GM21825 (cell line): ENCODE results near the gene GID4.
A peak's percentile ranks its signal among the peaks of the same experiment; 100 is the strongest.

Experiments
- ATAC-seq: cut with Tn5 transposase; IDR thresholded peaks from one replicate; pipeline ENCODE4 v1.9.1; 2021; ENCODE audit warnings: mild to moderate bottlenecking, moderate library complexity; ENCODE audit not compliant: unreplicated experiment

Gene GID4

DNA sequence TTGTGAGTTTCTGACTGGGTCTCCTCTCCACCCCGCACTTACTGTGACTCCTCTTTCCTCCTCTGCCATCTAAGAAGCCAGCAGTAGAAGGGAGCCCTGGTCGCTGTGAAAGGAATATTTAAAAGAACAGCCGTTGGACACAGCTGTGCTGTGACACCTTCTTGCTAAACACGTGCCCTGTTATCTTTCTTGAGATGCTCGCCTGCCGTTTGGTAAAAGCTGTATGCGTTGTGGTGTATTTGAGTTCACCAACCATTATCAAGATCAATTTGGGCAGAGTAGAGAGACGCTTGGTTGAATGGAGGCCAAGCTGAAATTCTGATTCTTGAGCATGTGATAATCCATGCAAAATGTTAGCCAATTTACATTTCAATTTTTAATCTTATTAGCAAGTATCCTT, 3.8 kb downstream of the GID4 start:
- no peak for ATAC-seq

DNA sequence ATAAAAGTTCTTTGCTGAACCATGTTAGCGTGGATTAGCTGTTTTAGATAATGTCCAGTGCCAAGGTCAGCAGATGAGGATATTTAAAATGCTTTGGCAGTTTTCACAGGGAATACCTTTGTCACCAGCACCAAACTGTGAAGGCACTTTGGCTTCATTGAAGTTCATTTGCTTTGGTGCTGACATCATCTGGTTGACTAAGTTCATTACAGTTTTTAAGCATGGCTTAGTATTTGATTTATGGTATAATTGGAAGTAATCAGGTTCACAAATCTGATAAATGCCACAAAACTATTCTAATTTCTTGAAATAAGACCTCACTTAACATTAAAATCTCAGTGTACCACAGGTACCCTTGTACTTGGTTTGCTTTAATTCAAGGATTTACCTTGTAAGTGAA, 4.3 kb downstream of the GID4 start:
- ATAC-seq = no peak

DNA sequence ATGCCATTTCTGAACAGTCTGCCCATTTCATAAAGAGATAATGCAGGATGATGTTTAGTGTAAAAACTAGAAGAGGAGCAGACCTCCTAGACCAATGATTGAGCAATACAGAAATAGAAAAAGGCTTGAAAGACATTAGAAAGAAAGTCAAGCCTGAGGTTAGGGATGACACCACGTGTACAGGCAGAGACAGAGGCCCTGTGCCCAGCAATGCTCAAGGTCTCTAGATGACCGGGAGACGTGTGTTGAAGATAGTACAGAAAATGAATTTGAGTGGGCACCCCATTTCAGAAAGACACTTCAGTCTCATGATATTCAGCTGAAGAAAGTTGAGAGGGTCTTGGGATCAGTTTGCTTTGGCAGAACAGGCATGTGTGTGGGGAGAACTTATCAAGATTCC, 5.4 kb downstream of the GID4 start:
- ATAC-seq = no peak

DNA sequence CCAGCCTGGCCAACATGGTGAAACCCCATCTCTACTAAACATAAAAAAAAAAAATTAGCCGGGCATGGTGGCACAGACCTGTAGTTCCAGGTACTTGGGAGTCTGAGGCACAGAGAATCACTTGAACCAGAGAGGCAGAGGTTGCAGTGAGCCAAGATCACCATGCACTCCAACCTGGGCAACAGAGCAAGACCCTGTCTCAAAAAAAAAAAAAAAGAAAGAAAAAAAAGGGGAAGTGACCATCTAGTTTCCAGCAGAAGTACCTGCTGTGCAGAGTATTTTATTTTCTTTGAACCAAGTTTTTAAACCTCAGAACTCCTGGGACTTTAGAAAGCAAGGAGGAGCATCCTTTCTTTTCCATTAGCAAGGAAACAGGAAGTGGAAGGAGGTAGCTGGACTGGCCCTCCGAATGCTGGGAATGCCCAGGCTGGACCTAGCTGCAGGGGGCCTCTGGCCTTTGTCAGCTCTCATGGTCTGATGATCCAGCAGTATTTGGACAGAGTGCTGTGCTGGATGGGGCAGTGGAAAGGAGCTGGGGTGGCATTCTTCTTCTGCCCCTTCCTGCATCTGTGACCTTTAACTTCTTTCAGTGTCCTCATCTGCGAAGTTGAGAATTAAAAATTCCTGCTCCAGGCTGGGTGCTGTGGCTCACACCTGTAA, 6.6 kb downstream of the GID4 start:
- no peak for ATAC-seq

DNA sequence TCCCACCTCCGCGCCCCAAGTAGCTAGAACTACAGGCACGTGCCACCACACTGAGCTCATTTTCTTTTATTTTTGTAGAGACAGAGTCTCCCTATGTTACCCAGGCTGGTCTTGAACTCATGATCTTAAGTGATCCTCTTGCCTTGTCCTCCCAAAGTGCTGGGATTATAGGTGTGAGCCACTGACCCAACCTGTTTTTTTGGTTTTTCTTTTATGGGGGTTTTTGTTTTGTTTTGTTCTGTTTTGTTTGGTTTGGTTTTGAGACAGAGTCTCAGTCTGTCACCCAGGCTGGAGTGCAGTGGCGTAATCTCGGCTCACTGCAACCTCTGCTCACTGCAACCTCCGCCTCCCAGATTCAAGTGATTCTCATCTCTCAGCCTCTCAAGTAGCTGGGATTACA, 16.4 kb downstream of the GID4 start:
- ATAC-seq = no peak

DNA sequence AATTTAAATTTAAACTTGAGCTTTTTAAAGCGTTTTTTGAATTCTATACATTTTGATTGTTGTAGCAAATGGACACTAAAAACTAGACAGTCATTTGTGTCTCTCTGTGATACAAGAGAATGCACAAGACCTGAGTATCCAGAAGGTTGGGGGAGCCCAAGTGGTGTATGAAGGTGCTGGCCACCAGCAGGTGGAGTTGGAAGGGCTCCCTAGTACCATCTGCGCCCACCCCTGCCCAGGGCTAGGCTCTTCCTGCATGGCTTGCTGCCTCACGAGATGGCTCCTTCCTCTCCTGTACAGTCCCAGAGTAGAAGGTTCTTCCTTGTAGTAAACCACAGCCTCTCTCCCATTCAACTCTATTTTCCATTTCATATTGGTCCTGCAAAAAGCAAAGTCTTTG, 17.0 kb downstream of the GID4 start:
- no peak for ATAC-seq

DNA sequence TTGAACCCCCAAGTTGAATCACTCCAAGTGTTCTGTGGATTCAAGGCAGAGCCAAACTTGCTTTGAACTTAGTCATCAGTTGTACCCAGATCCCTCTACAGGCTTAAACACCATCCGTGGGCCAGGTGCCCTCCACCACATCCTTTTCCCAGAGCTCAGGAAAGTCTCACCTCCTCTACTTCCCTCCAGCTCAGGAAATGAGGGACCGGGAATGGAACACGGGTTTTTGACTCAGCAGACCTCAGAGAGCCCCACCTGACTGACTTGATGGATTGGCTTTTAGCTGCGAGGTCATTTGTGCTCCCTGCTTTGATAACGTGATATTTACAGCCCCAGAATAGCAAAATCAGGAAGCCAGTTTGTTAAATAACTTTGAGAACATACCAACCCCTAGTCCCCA, 20.1 kb downstream of the GID4 start:
- ATAC-seq = no peak

DNA sequence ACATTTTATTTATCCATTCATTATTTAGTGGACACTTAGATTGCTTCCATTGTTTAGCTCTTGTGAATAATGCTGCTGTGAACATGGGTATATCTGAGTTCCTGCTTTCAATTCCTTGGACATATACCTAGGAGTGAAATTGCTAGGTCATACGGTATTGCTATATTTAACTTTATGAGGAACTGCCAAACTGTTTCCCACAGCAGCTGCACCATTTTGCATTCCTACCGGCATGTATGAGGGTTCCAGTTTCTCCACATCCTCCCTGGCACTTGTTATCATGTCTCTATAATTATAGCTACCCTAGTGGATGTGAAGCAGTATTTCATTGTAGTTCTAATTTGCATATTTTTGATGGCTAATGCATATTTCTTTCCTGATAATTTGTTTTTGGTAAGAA, 24.8 kb downstream of the GID4 start:
- ATAC-seq = no peak

DNA sequence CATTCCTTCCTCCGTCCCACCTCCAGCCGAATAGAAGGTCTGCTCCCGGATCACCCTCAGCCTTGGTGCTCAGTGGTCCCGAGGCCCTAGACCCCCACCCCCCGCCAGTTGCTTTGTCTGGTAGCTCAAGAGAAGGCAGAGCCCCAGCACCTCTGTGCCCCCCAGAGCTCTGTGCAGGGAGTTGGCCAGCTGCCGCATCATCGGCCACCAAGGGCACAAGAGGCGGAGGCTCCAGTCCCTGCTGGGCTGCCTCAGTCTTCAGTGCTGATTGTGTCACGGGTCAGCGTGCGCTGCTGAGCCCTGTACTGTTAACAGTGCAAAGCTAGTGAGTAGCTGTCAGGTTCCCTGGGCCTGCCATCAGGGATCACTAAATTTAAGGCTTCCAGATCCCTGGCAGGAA, 26.3 kb downstream of the GID4 start:
- ATAC-seq = no peak

DNA sequence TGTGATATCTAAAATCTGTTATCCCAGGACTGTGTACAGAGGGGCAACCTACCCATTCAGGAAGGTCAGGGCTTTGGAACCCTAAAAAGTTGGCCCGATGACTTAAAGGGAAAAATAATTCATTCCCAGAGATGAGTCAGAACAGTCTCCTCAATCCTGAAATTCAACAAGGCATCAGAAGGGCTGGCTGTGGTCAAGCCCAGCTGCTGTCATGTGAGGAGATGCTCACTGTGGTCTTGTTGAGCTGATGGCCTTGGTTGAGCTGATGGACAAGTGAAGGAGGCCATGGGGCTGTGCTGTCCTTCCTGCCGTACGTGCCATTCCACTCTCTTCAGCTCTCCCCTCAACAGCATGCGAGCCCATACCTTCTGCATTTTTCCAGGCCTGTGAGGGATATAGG, 27.7 kb downstream of the GID4 start:
- no peak for ATAC-seq

DNA sequence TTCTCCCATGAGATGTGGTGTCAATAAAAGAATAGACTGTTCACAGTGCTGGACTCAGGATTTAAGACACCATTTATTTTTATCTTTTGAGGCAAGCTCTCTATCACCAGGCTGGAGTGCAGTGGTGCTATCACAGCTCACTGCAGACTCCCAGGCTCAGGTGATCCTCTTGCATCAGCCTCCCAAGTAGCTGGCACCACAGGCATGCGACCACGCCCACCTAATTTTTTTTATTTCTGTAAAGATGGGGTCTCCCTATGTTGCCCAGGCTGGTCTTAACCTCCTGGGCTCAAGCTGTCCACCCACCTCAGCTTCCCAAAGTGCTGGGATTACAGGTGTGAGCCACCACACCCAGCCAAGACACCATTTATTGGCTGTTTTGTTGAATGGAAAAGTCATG, 29.9 kb downstream of the GID4 start:
- no peak for ATAC-seq

DNA sequence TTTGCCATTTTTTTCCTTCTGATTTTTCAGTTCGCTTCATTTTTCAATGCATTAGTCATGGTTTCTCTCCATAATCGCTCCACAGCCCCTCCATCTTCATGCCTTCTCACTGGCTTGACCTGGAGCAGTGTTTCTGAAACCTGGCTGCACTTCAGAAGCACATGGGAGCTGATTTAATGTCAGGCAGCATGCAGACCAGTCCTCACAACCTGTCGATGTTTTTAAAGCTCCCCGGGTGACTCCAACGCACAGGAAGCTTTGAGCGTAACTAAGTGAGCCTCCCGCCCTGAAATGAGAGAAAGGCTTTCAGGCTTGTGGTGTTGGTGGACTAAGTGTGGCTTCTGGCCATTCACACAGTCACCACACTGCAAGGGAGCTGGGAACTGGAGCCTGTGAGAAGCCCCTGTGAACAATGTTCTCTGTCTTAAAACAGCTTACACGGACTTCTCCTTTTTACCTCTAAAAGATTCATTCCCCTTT, 31.7 kb downstream of the GID4 start:
- no peak for ATAC-seq

DNA sequence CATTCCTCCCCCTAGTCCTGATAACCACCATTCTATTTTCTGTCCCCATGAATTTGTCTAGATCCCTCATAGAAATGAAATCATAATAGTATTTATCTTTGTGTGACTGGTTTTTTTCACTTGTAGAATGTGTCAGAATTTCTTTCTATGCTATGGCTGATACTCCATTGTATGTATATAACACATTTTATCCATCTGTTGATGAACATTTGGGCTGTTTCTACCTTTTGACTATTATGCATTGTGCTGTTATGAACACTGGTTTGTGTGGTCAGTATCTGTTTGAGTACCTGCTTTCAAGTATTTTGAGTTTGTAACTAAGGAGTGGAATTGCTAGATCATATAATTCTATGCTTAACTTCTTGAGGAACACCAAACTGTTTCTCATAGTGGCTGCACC, 32.5 kb downstream of the GID4 start:
- ATAC-seq = no peak

DNA sequence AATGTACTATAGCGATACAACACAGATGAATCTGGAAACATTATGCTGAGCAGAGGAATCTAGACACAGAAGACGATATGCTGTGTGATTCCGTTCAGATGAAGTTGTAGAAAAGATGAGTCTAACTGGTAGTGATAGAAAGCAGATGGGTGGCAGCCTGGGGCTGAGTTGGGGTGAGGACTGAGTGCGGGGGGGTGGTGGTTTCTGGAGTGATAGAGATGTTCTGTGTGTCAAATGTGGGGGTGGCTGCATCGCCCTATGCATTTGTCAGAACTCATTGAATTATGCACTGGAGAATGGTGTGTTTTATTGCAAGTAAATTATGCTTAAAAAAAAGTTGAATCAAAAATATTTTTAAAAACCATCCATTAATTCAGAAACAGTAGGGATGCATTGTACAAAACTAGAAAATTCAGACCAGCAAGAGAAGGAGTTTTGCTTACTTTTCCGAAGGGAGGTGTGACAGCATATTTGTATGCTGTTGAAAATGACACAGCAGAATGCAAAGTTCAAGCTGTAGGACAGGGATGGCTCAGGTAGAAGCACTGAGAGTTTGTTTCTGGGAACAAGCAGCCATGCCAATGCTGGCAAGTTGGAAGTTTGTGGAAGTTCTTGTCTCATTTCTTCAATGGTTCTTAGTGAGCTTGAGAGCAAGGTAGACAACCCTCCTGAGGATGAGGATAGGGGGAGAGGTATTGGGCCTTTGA, 35.5 kb downstream of the GID4 start:
- ATAC-seq = no peak

DNA sequence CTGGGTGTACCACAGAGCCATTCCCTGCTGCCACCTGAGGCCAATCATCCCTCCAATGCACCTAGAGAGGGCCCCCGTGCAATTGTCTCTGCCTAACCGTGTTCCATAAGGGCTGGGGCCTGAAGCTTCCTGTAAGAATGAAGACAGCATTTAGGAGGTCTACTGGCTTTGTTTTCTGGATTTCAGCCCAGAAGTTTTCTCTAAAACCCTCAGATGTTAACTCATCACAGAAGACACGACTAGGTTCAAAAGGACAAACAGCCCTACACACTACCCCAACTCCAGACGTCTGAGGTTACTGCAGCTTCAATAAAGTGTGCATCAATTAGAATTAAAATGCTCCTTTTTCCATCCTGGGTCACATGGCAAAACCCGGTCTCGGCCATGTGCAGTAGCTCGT, 37.7 kb downstream of the GID4 start:
- no peak for ATAC-seq

DNA sequence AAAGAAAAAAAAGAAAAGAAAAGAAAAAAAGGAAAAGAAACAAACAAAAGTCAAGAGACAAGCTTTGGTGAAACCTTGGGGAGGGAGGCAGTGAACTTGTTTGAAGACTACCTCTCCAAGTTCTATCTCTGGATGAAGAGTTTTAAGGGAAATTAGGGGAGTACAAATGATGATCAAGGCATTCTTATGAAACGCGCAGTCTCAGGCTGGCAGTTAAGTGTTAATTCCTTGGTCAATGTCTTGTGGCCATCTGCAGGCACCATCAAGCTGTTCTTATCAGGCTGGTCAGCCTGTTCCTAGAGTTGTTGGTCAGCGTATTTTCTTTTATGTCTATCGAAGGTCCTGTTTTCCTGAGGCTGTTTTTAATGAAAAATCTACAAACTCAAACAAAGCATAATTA, 40.3 kb downstream of the GID4 start:
- ATAC-seq = no peak

DNA sequence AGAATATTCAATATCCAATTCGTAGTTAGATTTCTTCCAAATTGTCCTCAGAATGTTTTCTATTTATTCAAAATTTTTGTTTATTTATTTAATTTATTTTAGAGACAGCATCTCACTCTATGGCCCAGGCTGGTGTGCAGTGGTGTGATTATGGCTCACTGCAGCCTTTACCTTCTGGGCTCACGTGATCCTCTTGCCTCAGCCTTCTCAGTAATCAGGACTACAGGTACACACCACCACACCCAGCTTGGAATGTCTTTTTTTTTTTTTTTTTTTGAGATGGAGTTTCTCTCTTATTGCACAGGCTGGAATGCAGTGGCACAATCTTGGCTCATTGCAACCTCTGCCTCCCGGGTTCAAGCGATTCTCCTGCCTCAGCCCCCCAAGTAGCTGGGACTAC, 45.0 kb downstream of the GID4 start:
- no peak for ATAC-seq

DNA sequence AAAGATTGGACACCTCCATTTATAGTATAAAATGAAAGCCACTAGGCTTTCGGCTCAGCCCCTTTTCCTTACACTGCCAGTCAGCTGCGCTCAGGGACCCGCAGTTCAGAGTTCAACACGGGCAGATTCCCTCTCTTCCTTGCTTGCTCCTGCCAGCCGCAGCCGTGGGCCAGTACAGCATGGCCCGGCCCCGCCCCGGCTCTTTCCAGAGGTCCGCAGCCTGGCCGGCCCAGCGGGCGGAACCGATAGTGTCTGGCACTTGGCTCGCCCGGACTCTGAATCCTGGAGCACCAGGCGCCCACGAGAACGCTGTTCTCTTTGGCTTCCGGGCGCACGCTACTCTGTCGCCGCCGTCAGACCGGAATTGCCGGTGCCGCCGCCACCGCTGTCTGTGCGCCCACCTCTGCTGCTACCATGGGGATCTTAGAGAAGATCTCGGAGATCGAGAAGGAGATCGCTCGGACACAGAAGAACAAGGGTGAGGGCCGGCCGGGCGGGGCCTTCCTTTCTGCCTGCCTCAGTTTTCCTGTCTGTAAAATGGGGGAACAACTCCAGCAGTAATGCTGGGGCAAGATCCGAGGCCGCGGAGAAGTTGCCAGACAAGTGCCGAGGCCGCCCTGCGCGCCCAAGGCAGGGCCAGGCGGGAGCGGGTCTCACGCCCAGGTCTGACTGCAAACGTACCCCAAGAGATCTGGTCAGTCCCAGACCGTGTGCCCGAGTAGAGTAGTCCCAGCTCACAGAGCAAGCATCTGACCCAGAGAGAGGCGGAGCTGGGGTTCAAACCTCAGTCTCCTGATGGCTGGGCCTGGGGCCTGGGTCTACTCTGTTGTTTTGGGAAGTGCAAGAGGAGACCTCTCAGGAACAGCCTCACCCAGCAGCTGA, 48.6 kb downstream of the GID4 start, which contains the start of gene DRG2:
DRG2 (plus strand) TSS at position 339 of the 882 bp plus-strand sequence; CDS start at position 415, 76 bp downstream.
- ATAC-seq = peak; percentile 86

DNA sequence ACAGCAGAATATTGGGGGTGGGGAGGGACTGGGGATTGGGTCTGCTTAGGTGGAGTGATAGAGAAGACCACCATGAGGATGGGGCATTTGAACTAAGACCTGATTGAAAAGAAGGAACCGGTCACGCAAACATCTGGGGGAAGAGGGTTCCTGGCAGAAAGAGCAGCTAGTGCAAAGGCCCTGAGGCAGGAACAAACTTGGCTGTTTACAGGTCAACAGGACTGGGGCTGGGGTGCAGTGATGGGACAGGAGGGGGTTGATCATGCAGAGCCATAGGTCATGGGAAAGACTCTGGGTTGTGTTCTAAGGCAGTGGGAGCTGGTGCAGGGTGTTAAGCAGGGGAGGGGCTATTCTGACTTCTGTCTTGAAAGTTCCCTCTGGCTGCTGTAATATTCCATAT, 50.4 kb downstream of the GID4 start:
- no peak for ATAC-seq

DNA sequence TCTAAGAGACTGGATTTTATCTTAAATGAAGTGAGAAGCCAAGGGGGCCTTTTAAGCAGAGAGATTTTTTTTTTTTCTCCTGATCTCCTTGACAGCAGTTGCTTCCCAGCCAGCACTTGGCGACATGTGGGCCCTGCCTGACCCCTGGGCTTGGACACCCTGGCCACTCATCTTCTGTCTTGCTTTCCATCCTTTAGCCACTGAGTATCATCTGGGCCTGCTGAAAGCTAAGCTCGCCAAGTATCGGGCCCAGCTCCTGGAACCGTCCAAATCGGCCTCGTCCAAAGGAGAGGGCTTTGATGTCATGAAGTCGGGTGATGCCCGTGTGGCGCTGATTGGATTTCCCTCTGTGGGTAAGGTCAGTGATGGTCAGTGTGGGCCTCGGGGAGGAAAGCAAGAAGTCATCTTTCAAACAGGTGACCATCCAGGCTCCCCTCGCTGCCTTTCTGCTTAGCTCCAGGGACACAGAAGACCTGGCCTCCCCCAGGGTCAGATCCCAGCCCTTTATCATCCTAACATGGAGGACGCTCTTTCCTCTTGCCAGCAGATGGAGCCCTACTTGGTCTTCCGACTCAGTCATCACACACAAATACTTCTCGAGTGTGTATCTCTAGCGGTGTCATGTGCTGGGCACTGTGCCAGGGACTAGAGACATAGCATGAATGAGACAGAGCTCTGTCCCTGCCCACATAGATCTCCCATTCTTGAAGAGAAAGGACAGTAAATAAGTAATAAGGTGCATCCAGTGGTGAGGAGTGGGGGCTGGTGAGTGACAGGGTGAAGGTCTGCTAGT, 54.6 kb downstream of the GID4 start:
- ATAC-seq = no peak

DNA sequence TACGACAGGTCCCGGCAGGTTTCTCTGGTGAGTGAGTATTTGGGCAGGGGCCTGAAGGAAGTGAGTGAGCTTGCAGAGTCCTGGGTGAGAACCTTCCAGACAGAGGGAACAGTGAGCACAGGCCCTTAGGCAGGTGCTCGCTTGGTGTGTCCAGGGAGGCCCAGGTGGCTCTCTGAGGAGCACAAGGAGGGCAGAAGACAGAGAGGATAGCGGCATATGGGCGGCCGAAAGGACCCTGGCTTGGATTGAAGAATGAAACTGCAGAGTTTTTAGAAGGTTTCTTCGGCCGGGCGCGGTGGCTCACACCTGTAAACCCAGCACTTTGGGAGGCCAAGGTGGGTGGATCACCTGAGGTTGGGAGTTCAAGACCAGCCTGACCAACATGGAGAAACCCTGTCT, 55.2 kb downstream of the GID4 start:
- ATAC-seq = no peak
